Measurements from ENCODE around the gene SUMO1.
"Not testable (repeated sequence)": the region's sequence is repeated elsewhere in the genome, so short reads cannot be mapped to it uniquely, and the experiment has no call there.

DNA sequence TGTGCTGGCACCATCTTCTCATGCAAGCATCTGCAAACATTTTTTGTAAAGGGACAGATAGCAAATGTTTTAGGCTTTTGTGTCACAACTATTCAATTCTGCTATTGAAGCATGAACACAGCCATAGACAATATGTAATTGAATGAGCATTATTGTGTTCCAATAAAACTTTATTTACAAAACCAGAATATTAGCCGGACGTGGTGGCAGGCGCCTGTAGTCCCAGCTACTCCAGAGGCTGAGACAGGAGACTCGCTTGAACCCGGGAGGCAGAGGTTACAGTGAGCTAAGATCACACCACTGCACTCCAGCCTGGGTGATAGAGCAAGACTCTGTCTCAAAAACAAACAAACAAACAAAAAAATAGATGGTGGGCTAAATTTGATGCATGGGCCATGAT, 9.3 kb upstream of the SUMO1 start:
- not testable (repeated sequence) for TF ChIP-seq CTCF (IDR thresholded peaks at IDR 0.05; ENCODE audit: control extremely low read depth in 1 of 3, insufficient read depth in 1 of 3, low read depth in 1 of 3, low read length in 3 of 3); CBX8 (IDR thresholded peaks at IDR 0.05; ENCODE audit: borderline replicate concordance, low read depth, low read length); GABPA (IDR thresholded peaks at IDR 0.05; ENCODE audit: borderline replicate concordance, insufficient read depth, low read length); POLR2A (IDR thresholded peaks at IDR 0.05; ENCODE audit: control extremely low read depth in 1 of 2, low read depth in 2 of 2, low read length in 2 of 2); EP300 (IDR thresholded peaks at IDR 0.05; ENCODE audit: borderline replicate concordance in 1 of 2, low read depth in 2 of 2, low read length in 2 of 2); POLR2AphosphoS5 (IDR thresholded peaks at IDR 0.05; ENCODE audit: low read depth, low read length); SRF (IDR thresholded peaks at IDR 0.05; ENCODE audit: low read depth, low read length)
